ENCODE measurements around the gene NPFFR2. TPM values are rescaled to one million over a fixed set of nuclear protein-coding genes. Genes with fewer than 3 reads are reported as not detected.

The NPFFR2 gene
- total RNA-seq (under 1 TPM in 2 of 5 donors, not detected in 3; 0.29 to 0.55 TPM), polyA plus RNA-seq (not detected)
- long read RNA-seq, donor 1, partial matches to known transcripts: 0 of 1 reads
- long read RNA-seq, donor 1, other reads (novel, unspliced or antisense): 0 of 1 reads
- long read RNA-seq, donor 2, partial matches to known transcripts: 0 of 1 reads
- long read RNA-seq, donor 2, other reads (novel, unspliced or antisense): 0 of 1 reads
- long read RNA-seq, donor 3: 0 reads
- long read RNA-seq, donor 4: 0 reads
- long read RNA-seq, donor 5: 0 reads
- long read RNA-seq, donor 6: 0 reads
- long read RNA-seq, donor 7, partial matches to known transcripts: 0 of 1 reads
- long read RNA-seq, donor 7, other reads (novel, unspliced or antisense): 0 of 1 reads
- long read RNA-seq, donor 8: 0 reads
- long read RNA-seq, donor 9: 0 reads
- long read RNA-seq, donor 10, partial matches to known transcripts: 0 of 1 reads
- long read RNA-seq, donor 10, other reads (novel, unspliced or antisense): 0 of 1 reads

DNA sequence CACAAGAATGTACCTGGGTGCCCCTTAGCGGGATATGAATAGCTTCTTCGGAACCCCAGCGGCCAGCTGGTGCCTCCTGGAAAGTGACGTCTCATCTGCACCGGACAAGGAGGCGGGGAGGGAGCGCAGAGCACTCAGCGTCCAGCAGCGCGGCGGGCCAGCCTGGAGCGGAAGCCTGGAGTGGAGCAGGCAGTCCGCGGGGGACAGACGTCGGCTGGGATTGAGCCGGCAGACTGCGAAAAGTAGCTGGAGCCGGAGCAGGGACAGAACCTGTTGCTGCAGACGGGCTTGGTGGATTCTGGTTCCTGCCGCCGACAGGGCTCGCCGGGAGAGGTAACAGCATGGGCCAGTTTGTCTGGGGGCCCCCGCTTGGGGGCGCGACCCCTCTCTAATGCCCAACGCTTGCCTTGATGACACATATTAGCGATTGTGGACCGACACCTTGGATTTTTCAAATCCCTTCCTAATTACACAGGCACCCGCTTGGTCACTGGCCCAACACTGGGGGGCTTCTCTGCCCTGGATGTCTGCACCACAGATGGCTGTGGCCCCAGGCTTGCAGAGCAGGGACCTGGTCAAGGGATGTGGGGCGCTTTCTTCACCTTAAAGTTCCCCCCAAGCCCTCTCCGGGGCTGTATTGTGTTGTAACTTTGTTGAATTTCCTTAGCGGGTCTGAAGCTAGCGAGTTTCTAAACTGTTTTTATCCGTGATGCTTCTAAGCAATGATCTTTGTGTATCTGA is at the start of gene NPFFR2:
TSS of gene NPFFR2 (plus strand) at position 133 of the 741 bp plus-strand sequence. CDS start 96,592 bp downstream, outside the sequence.
- H3K27me3 ChIP-seq: peaks cover 0 to 12% (median 9%) of the 10 kb centered on the region in 3 donors
- H3K27ac ChIP-seq: no peak within 1 kb of the TSS
- peak in 1 of 2 donors; percentile 73 for DNase-seq
- WGBS, 5 donors: 11 to 19% (median 13%) methylated on average over 33 to 36 of the region's 36 CpGs
- peaks cover 0 to 13% (median 5%) of the 10 kb centered on the region in 4 donors for H3K4me1 ChIP-seq
- no peaks in the 10 kb centered on the region for H3K36me3 ChIP-seq
- intact Hi-C loops (cut with DNase I; ENCODE audit: low total_unique reads): no loop called here
- no peaks in the 10 kb centered on the region for H3K9me3 ChIP-seq
- TF ChIP-seq EP300 (IDR thresholded peaks at IDR 0.05) (no peak), POLR2A (IDR thresholded peaks at IDR 0.05) (no peak), POLR2AphosphoS5 (IDR thresholded peaks at IDR 0.05) (no peak)
- TF ChIP-seq, protein P1, sequence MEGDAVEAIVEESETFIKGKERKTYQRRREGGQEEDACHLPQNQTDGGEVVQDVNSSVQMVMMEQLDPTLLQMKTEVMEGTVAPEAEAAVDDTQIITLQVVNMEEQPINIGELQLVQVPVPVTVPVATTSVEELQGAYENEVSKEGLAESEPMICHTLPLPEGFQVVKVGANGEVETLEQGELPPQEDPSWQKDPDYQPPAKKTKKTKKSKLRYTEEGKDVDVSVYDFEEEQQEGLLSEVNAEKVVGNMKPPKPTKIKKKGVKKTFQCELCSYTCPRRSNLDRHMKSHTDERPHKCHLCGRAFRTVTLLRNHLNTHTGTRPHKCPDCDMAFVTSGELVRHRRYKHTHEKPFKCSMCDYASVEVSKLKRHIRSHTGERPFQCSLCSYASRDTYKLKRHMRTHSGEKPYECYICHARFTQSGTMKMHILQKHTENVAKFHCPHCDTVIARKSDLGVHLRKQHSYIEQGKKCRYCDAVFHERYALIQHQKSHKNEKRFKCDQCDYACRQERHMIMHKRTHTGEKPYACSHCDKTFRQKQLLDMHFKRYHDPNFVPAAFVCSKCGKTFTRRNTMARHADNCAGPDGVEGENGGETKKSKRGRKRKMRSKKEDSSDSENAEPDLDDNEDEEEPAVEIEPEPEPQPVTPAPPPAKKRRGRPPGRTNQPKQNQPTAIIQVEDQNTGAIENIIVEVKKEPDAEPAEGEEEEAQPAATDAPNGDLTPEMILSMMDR (IDR thresholded peaks at IDR 0.05): no peak
- H3K4me3 ChIP-seq: peak within 1 kb of the TSS in 3 of 4 donors; percentile 0 to 25 (median 16)

GRCh38 chr4:71992571-71993312 is 39.1 kb upstream of the NPFFR2 start:
- no peak overlapping the region for H3K4me3 ChIP-seq
- 50 to 66% (median 59%) methylated on average over 2 of the region's 2 CpGs for WGBS, 5 donors
- H3K36me3 ChIP-seq: no peaks in the 10 kb centered on the region
- H3K9me3 ChIP-seq: peaks cover 0 to 29% (median 18%) of the 10 kb centered on the region in 4 donors
- H3K27ac ChIP-seq: no peak overlapping the region
- TF ChIP-seq POLR2A (IDR thresholded peaks at IDR 0.05): no peak
- TF ChIP-seq EP300 (IDR thresholded peaks at IDR 0.05): no peak
- TF ChIP-seq, protein P1 (IDR thresholded peaks at IDR 0.05): no peak
- TF ChIP-seq POLR2AphosphoS5 (IDR thresholded peaks at IDR 0.05): no peak
- DNase-seq: no peak
- intact Hi-C loops (cut with DNase I; ENCODE audit: low total_unique reads): no loop called here
- no peaks in the 10 kb centered on the region for H3K27me3 ChIP-seq
- H3K4me1 ChIP-seq: no peaks in the 10 kb centered on the region

- intact Hi-C loops (cut with DNase I; ENCODE audit: low total_unique reads): no loop called here
- WGBS, 5 donors: 80 to 91% (median 83%) methylated on average over 1 of the region's 1 CpG
- Histone ChIP-seq H3K4me1 (no peaks in the 10 kb centered on the region), H3K36me3 (no peaks in the 10 kb centered on the region), H3K27ac (no peak overlapping the region), H3K9me3 (peaks cover 0 to 29% (median 18%) of the 10 kb centered on the region in 4 donors), H3K4me3 (no peak overlapping the region), H3K27me3 (no peaks in the 10 kb centered on the region)
- DNase-seq: no peak
- TF ChIP-seq, protein P1 (IDR thresholded peaks at IDR 0.05): no peak
- TF ChIP-seq POLR2A (IDR thresholded peaks at IDR 0.05): no peak
- TF ChIP-seq EP300 (IDR thresholded peaks at IDR 0.05): no peak
- no peak for TF ChIP-seq POLR2AphosphoS5 (IDR thresholded peaks at IDR 0.05)
These were observed 37.2 kb upstream of the NPFFR2 start for GRCh38 chr4:71994559-71994958.

DNA sequence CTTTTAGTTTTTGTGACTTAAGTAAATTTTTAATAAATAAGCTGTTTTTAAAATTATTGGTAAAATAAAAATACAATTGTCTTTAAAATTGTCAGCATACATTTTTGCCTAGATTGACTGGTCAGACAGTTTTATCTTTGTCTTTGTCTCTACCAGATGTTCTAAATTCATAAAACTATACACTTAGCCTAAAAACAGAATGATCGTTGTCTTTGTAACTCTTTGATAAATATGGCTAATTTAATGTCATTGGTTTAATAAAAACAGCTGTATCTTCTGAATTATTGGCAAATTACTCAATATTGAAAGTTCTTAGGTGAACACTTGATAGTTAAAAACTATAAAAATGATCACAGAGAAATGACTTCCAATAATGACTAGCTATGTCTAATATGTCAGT is 36.5 kb upstream of the NPFFR2 start:
- TF ChIP-seq POLR2A (IDR thresholded peaks at IDR 0.05) (no peak), EP300 (IDR thresholded peaks at IDR 0.05) (no peak), POLR2AphosphoS5 (IDR thresholded peaks at IDR 0.05) (no peak)
- TF ChIP-seq, protein P1 (IDR thresholded peaks at IDR 0.05): no peak
- H3K4me1 ChIP-seq: no peaks in the 10 kb centered on the region
- intact Hi-C loops (cut with DNase I; ENCODE audit: low total_unique reads): no loop called here
- no peak overlapping the region for H3K27ac ChIP-seq
- H3K27me3 ChIP-seq: no peaks in the 10 kb centered on the region
- DNase-seq: no peak
- WGBS, 5 donors: 83 to 94% (median 92%) methylated on average over 1 of the region's 1 CpG
- no peaks in the 10 kb centered on the region for H3K36me3 ChIP-seq
- peaks cover 0 to 29% (median 18%) of the 10 kb centered on the region in 4 donors for H3K9me3 ChIP-seq
- no peak overlapping the region for H3K4me3 ChIP-seq

All from stomach (tissue), 19 donors.